Measurements from ENCODE around the gene DLK1. TPM values are rescaled to one million over a fixed set of nuclear protein-coding genes. Genes with fewer than 3 reads are reported as not detected.

The DLK1 gene
- total and polyA plus RNA-seq, 2 of the 13 experiments (the other 11 are each of a cell fraction or from before 2014, with no cell fraction given), result 95.5 to 312 TPM

GRCh38 chr14:100771121-100771800 is 44.6 kb downstream of the DLK1 start (continued):
- peak; percentile 63; the same call in 1 of the 2 replicates for TF ChIP-seq ZGPAT (CRISPR knock-in tag; IDR thresholded peaks at IDR 0.05)
- no peak for TF ChIP-seq TAF15 (IDR thresholded peaks at IDR 0.05; ENCODE audit: low read depth, low read length, poor library complexity, severe bottlenecking)
- TF ChIP-seq PHF8 (CRISPR knock-in tag; IDR thresholded peaks at IDR 0.05), result peak; percentile 43; the same call in 1 of the 2 replicates
- peak; percentile 56; the same call in 1 of the 2 replicates for TF ChIP-seq ZNF263 (CRISPR knock-in tag; IDR thresholded peaks at IDR 0.05)
- 0 out of 2 replicates have a peak, but pooled peaks have one; percentile 27 for TF ChIP-seq ZNF710 (CRISPR knock-in tag; IDR thresholded peaks at IDR 0.05; ENCODE audit: borderline replicate concordance)
- peak; percentile 40; the same call in 1 of the 2 replicates for TF ChIP-seq FOXP4 (CRISPR knock-in tag; IDR thresholded peaks at IDR 0.05)
- TF ChIP-seq KDM3A (CRISPR knock-in tag; IDR thresholded peaks at IDR 0.05; ENCODE audit: low read depth), result peak; percentile 33; the same call in 1 of the 2 replicates
- TF ChIP-seq THAP8 (CRISPR knock-in tag; IDR thresholded peaks at IDR 0.05; ENCODE audit: borderline replicate concordance), result no peak
- no peak for TF ChIP-seq ZZZ3 (CRISPR knock-in tag; IDR thresholded peaks at IDR 0.05; ENCODE audit: borderline replicate concordance)
- TF ChIP-seq PITX1 (CRISPR knock-in tag; IDR thresholded peaks at IDR 0.05), result peak; percentile 73; the same call in 1 of the 2 replicates
- TF ChIP-seq FOXC1 (CRISPR knock-in tag; IDR thresholded peaks at IDR 0.05; ENCODE audit: borderline replicate concordance), result no peak
- TF ChIP-seq GATAD1 (CRISPR knock-in tag; IDR thresholded peaks at IDR 0.05), result 0 out of 2 replicates have a peak, but pooled peaks have one; percentile 20
- no peak for TF ChIP-seq SOX6 (IDR thresholded peaks at IDR 0.05)
- peak; percentile 68; the same call in 1 of the 2 replicates for TF ChIP-seq SOX6 (CRISPR knock-in tag; IDR thresholded peaks at IDR 0.05)
- peak; percentile 74; the same call in 1 of the 2 replicates for TF ChIP-seq ZBTB4 (CRISPR knock-in tag; IDR thresholded peaks at IDR 0.05; ENCODE audit: borderline replicate concordance)
- TF ChIP-seq GATA4 (IDR thresholded peaks at IDR 0.05; ENCODE audit: borderline replicate concordance, low read depth), result peak; percentile 55; the same call in 1 of the 2 replicates
- TF ChIP-seq ZFP36 (IDR thresholded peaks at IDR 0.05; ENCODE audit: borderline replicate concordance, low read depth, low read length, partially characterized antibody), result no peak
- no peak for TF ChIP-seq MBD4 (IDR thresholded peaks at IDR 0.05; ENCODE audit: borderline replicate concordance, low read length)
- peak; percentile 75 for TF ChIP-seq SP5 (CRISPR knock-in tag; IDR thresholded peaks at IDR 0.05; ENCODE audit: borderline replicate concordance, low read depth)
